ENCODE results near the gene FCAMR. TPM values are rescaled to one million over a fixed set of nuclear protein-coding genes. Genes with fewer than 3 reads are reported as not detected.

Gene FCAMR
- total RNA-seq, 1 donor from 2014 or later = not detected

DNA sequence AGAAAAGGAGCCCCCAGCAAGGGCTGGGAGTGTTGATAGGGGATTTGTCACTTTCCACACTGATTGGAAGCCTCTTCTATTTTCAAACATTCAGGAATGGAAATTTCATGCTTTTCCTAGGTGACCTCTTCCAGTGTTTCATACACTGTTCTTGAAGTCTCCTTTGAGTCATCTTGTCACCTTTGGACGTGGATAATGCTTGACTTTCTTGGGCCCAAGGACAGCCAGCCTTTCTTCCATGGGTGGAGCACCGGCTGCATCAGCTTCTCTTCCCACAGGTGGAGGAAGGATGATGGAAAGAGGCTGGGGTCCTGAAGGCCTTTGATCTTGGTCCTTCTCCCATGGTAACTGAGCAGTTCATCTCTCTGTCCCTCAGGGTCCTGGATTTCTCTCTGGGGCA lies 12.1 kb downstream of the FCAMR start:
- no peak for DNase-seq (ENCODE audit: low spot score)

DNA sequence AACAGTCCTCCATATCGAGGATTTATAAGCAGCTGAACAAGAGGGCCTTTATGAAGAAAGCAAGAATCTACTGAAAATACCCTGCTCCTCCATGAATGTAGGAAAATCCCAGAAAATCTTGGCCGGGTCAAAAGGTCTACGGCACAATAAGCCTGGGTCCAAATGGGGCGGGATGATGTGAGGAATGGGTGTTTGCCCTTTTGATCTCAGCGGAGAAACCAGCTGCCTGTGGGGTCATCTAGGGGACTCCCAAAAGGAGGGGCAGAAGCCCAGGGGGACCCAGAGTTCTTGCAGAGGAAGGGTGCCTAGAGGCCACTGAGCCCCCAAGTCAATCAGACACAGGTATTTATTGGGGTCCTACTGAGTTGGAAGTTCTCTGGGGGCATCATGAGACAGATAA lies 12.6 kb downstream of the FCAMR start:
- DNase-seq (ENCODE audit: low spot score) = no peak

DNA sequence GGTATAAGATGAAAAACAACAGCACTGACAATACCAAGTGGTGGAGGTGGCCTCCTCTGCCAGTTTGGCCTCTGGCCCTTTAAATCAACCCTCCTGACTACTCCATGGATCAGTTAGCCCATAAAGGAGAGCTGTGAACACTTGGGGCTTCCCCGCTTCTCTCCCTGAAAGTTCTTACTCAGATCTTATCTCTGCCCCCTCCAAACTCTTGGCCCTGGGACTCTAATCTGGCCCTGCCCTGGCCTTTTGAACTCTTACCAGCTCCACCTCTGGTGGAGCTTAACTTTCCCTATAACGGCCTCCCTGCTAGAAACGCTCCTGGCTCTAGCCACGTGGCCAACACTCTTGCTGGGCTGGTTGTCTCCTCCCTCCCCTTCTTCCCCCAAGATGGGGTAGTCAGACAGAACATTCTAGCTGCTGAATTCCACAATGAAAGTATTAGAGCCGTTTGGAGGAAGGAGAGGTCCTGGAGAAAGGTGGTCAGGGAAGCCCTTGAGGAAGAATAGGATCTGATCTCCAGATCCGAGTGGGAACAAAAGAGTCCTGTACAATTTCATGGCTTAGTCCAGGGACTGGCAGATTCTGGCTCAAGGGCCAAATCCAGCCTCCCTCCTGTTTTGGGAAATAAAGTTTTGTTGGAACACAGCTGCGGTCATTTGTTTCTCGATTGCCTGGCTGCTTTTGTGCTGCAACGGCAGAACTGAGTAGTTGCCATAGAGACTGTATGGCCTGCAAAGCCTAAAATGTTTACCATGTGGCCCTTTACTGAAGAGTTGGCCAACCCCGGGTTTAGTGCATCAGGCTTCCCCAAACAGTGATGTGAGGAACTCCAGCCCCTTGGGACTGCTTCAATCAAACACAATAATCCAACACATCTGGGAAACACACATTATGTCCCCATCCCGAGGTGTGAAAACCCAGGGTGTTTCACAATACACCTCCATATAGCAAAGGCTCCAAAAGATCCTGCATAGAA lies 14.5 kb downstream of the FCAMR start:
- DNase-seq (ENCODE audit: low spot score) = no peak

DNA sequence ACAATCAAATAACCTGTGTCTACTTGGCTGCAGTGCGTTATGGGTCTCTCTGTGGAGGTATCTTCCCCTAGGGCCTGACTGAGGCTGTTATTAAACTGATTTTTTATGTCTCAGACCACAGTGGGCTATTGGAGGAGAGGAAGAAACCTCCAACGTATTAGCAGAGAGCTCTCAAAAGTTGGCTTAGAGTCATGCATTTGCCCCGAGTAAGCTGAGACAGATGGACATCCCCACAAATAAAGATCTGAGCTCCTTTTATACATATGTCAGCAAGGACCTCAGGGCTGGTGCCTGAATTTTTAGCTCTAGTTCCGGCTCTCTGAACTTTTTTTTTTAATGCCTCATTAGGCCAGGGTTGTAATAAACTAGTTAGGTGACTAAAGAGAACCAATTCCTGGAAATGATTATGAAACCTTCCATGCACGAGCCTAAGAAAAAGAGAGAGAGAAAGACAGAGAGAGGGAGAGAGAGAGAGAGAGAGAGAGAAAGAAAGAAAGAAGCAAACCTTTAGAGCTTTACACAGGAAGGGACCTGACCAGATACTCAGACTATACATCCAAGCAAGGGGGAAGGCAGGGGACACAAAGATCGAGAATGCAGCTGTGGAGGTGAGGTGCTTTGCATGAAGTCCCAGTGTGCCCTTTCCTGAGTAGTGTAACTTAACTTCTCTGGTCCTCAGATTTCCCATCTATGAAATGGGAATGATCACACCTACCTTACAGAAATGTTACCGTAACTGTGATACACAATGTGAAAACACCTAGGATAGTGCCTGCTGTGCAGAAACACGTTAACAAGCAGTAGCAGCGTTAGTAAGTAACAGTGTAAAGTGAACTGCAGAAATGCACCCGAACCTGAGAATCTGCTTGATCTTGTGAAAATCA lies 15.6 kb downstream of the FCAMR start:
- no peak for DNase-seq (ENCODE audit: low spot score)

DNA sequence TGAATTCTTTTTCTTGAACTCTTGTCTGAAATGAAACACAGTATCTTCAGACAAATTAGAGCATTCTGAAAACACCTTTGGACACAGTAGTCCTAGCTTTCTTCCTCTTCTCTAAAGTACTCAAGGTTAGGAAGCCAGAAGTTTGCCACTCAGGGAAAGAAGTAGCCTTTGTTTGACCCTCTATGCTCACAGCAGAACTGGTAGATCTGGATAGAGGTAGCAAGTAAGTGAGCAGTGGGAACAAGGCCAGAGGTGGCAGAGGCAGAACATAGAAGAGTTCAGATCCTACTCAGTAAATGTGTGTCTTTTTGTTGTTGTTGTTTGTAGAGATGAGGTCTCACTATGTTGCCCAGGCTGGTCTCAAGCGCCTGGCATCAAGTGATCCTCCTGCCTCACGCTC lies 16.6 kb downstream of the FCAMR start:
- no peak for DNase-seq (ENCODE audit: low spot score)

DNA sequence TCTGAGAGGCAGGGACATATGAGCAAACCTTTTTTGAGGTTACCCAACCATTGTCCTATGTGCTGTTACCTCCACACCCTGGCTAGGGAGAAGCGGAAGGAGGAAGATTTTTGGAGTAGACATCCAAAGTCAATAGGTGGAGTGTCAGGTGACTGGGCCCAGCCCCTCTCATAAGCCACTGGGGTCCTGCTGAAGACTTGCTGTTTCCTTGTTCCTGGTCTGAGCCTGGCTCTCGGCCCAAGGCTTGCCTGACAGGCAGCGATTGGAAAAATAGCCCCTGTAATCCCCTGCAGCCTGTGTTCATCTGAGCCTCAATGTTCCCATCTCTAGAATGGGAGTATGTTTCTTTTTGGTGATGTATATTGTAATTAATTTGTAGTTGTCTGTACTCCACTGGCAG lies 17.1 kb downstream of the FCAMR start:
- no peak for DNase-seq (ENCODE audit: low spot score)

DNA sequence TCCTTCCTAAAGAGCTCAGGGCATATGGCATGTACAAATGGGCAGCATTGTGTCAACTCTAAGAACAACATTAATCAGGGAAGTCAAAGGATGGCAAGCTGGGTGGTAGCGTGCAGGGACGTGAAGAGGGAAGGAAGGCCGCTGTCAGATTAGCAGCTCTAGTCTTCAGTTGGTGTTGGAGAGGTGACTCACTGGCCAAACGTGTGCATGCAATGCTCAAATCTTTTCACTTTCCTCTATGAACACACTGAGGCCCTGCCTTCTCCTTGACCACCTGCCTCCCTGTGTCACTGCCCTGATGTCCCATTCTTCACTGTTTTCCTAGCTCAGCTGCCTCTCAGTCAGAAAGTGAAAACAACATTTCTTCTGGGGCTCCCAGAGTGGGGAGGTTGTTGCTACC lies 18.1 kb downstream of the FCAMR start:
- no peak for DNase-seq (ENCODE audit: low spot score)

DNA sequence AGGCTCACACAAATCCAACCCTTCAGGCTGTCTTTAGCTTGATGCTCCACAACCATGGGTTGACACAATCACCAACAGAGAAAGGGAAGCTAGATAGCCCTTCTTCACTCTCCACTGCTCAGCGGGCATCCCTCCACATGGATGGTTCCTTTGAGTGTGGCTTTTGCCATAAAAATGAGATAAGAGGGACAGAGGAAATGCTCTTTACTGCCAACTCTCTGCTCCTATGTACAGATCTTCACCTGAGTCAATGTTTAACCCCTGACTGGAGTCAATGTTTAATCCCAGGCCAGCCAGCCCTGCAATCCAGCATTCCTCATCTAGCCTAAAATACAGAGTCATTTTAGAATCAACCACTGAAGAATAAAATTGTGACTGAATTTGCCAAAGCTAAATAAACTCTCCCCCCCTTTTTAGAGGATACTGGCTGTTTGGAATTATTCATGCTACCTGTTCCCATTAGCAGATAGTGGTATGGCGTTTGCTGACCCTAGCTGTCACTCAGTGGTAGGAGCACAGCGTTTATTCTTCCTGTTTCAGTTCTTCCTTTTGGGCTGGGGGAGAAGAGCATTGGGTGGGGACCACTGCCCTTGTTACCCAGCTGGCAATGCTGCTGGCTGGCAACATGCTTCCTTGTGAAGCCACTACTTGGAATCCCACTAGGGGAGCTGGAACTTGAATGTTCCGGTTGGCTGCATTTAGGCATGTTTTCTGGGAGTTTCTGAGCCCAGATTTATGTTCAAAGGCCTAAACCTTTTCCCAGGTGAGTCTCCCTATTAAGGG lies 18.8 kb downstream of the FCAMR start:
- no peak for DNase-seq (ENCODE audit: low spot score)

DNA sequence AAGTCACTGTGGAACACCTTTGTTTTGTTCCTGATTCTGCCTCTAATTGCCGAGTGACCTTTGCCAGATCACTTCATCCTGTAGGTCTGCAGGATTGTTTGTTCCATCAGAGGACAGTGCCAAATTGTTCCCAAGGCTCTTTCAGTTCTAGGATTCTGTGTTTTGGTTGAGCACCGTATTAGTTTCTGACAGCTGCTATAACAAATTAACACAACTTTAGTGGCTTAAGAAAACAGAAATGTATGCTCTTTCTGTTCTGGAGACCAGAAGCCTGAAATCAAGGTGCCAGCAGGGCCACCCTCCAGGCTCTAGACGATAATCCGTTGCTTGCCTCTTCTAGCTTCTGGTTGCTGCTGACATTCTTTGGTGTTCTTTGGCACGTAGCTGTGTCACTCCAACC lies 20.6 kb downstream of the FCAMR start:
- DNase-seq (ENCODE audit: low spot score) = no peak

DNA sequence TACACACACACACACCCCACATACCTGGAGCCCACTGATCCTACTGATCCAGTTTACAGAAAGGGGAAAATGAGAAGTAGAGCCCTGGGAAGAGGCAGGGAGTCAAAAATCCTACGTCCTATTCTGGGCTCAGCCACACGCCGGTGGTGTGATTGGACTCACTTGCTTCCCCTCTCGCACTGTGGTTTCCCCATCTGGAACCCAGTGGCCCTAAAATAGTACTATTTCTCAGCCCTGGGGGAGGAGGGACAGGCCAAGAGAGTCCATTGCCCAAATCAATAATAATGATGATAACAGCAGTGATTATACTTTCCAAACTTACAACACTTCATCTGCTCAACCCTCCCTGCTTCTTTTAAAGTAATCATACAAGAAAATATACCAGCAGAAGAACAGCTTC lies 21.1 kb downstream of the FCAMR start:
- DNase-seq (ENCODE audit: low spot score) = no peak

DNA sequence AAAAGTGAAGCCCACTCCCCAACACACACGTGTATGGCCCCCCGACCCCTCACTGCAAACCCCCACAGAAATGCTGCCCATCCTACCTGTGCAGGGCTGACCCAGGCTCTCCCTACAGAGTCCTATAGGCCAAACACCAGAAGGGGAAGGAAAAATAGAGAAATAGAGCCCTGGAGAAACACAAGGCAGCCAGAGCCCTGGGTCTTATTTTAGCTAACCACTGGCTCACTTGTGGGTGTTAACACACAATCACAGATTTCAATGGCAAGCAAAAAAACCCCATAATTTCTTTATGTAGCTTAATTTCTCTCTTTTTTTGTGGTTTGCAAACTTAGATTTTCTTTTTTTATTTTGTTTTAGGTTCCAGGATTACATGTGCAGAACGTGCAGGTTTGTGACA lies 23.0 kb downstream of the FCAMR start:
- no peak for DNase-seq (ENCODE audit: low spot score)

DNA sequence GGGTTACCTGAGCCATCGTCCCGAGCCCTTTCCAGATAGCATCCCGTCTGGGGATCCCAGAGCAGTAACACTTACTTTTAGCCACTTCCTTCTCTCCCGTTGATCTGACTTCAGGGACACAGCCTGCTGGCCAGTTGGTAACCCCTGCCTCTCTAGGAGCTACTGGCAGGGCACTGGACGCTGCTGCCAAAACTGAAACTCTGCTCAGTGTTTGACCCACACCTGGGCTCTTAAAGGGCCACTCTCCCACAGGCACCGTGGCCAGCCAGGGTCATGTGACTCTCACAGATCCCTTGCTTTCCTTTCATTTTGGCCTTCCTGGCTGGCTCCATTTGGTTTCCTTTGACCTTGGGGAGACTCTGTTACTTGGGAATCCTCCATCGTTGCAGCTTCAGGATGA lies 24.0 kb downstream of the FCAMR start, which contains the start of gene PIGR:
Gene PIGR, minus strand, starts transcription at position 206 of the 400 bp plus-strand sequence. CDS start 5,935 bp downstream, outside the sequence.
- DNase-seq (ENCODE audit: low spot score) = no peak

DNA sequence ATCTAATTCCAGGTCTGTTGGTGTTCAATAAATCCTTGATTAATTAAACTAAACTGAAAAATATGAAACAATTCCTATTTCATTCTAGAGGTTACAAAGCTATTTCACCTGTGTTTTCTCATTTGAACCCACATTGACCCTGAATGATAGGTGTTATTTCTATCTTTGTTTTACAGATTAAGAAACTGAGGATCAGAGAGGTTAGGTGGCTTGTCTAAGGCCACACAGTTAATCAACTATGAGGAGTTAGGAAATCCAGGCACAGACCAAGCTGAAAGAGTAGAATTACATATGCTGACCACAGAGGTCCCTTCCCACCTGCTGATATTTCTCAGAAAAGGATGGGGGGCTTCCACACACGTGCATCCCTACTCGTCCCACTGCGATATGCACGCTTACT lies 24.5 kb downstream of the FCAMR start:
- DNase-seq (ENCODE audit: low spot score) = no peak

DNA sequence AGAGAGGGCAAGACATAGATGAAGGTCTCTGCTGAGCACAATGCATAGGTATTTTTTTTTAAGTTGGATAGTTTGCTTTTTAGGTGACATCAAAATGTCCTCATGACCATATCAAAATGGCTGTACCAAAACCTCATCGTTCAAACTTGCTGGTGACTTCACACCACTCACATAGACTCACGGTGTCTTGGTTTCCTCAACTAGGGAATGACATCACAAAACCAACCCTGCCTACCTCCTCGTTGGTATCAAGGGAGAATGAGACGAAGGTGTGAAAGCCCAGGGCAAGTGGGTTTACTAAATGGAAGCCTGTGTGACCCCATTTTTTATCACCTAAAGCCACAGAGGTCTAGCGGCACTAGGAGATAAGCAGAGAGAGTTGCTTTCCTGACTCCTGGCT lies 25.6 kb downstream of the FCAMR start:
- no peak for DNase-seq (ENCODE audit: low spot score)

DNA sequence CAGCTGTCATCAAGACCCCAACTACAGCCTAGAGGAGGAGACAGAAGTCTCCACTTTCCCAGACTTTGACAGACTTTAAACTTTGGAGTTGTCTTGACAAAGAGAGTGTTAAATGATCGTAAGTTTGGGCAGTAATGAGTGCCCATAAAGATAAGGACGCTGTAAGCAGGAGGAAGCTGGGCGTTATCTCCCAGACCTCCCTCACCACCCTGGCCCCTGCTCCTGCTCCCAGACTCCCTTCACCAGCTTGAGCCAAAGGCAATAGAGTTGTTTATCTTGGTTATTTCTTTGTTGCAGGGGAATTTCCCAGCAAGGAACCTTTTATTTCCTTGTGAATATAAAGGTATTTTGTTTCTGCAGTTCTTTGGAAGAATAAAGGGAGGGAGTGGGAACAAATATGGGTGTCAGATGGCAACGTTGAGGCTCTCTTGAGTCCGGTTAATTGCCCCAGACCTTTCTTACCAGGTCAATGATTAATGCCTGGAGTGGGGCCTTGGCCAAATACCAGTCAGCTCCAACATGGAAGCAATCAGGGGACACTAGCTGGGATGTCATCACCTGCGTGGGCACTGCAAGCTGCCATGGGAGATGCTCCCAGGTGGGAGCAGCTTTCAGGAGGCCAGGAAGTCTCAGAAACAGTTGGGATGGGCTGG lies 28.4 kb downstream of the FCAMR start:
- DNase-seq (ENCODE audit: low spot score) = no peak

DNA sequence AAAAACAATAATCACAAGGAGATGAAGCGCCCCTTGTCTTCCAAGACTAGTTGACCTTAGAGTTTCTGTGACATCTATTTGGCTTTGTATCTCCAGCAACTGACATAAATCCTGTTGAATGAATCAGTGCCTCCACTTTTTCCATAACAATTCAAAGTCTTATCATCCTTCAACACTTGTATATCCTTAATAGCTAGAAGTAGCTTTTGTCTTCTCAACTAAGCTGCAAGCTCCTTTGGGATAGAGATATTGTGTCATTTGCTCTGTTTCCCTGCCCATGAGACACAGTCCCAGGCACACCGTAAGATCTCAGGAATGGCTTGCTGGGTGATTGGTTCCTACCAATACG lies 29.7 kb downstream of the FCAMR start:
- DNase-seq (ENCODE audit: low spot score) = no peak

DNA sequence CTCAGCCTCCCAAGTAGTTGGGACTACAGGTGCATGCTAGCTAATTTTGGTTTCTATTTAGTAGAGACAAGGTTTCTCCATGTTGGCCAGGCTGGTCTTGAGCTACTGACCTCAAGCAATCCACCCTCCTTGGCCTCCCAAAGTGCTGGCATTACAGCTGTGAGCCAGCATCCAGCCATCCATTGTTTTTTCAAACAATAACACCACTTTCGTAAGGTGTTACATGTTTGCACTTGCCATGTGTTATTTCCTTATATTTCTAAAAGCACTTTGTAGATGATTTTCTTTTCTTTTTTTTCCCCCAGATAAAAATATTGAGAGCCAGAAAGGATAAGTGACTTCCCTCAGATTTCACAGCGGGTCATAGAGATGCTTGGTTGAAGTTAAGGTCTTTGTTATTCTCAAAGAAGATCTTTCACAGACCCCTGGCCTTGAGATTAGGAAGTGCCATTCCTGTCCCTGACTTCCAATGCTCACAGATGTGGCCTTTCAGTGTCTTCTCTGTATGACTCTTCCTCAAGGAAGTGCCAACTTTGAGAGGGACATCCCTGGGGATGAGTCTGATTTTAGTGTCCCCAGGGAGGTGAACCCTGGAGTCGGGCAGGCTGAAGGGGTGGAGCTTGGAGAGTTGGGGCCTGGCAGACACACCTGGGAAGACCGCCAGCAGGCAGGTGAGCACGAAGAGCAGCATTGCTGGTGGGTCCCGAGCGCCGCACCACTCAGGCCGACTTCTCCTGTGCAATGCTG lies 30.2 kb downstream of the FCAMR start:
- no peak for DNase-seq (ENCODE audit: low spot score)

DNA sequence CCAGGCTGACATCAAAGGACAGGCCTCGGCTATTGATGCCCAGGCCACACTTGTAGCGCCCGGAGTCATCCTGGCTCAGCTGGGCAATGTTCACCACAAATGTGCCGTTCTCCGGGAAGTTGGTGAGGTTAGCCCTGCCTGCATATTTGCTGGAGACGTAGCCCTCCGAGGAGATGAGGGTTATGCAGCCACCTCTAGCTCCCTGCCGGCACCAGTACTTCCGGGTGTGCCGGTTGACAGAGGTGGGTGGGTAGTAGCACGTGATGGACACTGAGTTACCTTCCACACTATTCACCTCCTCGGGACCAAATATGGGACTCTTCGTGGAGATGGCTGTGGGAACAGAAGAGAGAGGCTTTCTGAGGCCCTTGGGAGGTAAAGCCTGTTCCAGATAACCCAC lies 31.1 kb downstream of the FCAMR start:
- DNase-seq (ENCODE audit: low spot score) = no peak

DNA sequence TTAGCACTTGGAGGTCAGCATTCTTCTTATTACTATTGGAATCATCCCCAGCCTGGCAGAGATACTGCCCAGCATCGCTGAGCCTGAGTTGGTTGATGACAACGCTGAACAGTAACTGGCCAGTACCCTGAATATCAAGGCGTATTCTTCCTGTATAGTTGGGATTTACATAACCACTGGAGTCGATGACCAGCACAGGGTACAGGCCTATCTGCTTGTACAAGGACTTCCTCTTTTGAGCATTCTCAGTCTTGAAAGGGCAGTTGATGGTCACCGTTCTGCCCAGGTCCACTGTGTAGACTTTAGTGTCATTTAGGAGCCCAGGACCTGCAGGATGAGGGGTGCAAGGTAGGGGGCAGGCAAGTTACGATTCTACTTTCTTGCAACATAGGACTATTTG lies 32.8 kb downstream of the FCAMR start:
- DNase-seq (ENCODE audit: low spot score) = no peak

DNA sequence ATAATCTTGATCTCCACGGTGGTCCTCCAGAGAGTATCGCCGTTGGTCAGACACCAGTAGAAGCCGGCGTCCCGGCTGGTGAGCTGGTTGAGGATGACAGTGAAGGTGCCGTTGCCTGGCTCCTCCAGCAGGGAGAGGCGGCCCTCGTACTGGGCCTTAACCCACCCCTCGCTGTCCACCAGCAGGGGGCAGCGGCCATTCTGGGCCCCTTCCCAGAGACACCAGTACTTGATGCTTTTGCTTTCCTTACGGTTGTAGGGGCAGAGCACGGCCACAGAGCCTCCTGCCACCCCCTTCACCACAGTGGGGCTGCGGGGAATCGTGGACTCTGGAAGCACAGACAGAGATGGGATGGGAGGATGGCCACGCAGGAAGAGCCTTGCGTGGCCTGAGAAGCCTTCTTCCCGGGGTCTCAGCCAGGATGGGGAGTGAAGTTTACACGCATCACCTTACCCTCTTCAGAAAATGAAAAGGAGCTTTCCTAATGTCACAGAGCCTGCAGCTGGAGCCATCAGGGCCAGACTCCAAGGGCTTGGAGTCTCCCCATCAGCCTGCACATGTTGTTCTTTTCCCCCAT lies 34.7 kb downstream of the FCAMR start:
- no peak for DNase-seq (ENCODE audit: low spot score)
